Measurements from ENCODE around the gene FOXD1.
"Not testable (repeated sequence)": the region's sequence is repeated elsewhere in the genome, so short reads cannot be mapped to it uniquely, and the experiment has no call there.

FOXD1 gene

GRCh38 chr5:73460133-73460532 lies 11.6 kb upstream of the FOXD1 start:
- no peak for TF ChIP-seq CTCF (IDR thresholded peaks at IDR 0.05; ENCODE audit: low read depth, low read length)
- no peak overlapping the region for H3K4me3 ChIP-seq (ENCODE audit: low read depth, low read length)

- no peak for TF ChIP-seq CTCF (IDR thresholded peaks at IDR 0.05; ENCODE audit: low read depth, low read length)
- no peak overlapping the region for H3K4me3 ChIP-seq (ENCODE audit: low read depth, low read length)
These were observed 10.8 kb upstream of the FOXD1 start for GRCh38 chr5:73459366-73459765.

- not testable (repeated sequence) for H3K4me3 ChIP-seq (ENCODE audit: low read depth, low read length)
These were observed 7.9 kb upstream of the FOXD1 start for GRCh38 chr5:73456462-73456861.

GRCh38 chr5:73454379-73455036 lies 5.9 kb upstream of the FOXD1 start:
- no peak overlapping the region for H3K4me3 ChIP-seq (ENCODE audit: low read depth, low read length)
- TF ChIP-seq CTCF (IDR thresholded peaks at IDR 0.05; ENCODE audit: low read depth, low read length), result peak; percentile 83

GRCh38 chr5:73452215-73452614 lies 3.6 kb upstream of the FOXD1 start:
- TF ChIP-seq CTCF (IDR thresholded peaks at IDR 0.05; ENCODE audit: low read depth, low read length), result no peak
- no peak overlapping the region for H3K4me3 ChIP-seq (ENCODE audit: low read depth, low read length)

- H3K4me3 ChIP-seq (ENCODE audit: low read depth, low read length), result peak overlapping the region; percentile 70
- TF ChIP-seq CTCF (IDR thresholded peaks at IDR 0.05; ENCODE audit: low read depth, low read length), result peak; percentile 86
These were observed 2.9 kb upstream of the FOXD1 start for GRCh38 chr5:73451224-73452130.

GRCh38 chr5:73450672-73451223 lies 2.2 kb upstream of the FOXD1 start:
- H3K4me3 ChIP-seq (ENCODE audit: low read depth, low read length), result peak overlapping the region; percentile 70
- TF ChIP-seq CTCF (IDR thresholded peaks at IDR 0.05; ENCODE audit: low read depth, low read length), result no peak

All from WI38 (cell line).